Stimulated activated CD4-positive, alpha-beta T cell treated with anti-CD3 and anti-CD28 coated beads, Interleukin-2, amount 100 ng/mL, for 4 hours (primary cell): ENCODE measurements around the gene GRIN3B.

ENCODE experiments used
- DNase-seq: peaks from one replicate; pipeline ENCODE4 v3.0.0-alpha.2; 2020; ENCODE audit warnings: low read depth

The GRIN3B gene

DNA sequence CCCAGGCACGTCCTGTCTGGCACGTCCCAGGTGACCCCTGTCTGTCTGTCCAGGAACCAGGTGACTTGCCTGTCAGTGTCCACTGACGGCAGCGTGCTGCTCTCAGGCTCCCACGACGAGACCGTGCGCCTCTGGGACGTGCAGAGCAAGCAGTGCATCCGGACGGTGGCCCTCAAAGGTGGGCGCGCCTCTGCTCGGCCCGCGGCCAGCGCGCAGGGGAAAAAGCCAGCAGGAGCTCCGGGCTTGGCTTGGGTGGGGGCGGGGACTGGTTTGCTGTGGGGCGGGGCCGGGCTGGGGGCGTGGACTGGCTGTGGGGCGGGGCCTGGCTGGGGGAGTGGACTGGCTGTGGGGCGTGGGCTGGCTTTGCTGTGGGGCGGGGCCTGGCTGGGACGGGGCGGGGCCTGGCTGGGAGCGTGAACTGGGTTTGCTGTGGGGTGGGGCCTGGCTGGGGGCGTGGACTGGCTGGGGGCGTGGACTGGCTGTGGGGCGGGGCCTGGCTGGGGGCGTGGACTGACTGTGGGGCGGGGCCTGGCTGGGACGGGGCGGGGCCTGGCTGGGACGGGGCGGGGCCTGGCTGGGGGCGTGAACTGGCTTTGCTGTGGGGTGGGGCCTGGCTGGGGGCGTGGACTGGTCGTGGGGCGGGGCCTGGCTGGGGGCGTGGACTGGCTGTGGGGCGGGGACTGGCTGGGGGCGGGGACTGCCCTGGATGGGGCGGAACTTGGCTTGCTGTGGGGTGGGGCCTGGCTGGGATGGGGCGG is 8.9 kb upstream of the GRIN3B start:
- DNase-seq = peak; percentile 23

DNA sequence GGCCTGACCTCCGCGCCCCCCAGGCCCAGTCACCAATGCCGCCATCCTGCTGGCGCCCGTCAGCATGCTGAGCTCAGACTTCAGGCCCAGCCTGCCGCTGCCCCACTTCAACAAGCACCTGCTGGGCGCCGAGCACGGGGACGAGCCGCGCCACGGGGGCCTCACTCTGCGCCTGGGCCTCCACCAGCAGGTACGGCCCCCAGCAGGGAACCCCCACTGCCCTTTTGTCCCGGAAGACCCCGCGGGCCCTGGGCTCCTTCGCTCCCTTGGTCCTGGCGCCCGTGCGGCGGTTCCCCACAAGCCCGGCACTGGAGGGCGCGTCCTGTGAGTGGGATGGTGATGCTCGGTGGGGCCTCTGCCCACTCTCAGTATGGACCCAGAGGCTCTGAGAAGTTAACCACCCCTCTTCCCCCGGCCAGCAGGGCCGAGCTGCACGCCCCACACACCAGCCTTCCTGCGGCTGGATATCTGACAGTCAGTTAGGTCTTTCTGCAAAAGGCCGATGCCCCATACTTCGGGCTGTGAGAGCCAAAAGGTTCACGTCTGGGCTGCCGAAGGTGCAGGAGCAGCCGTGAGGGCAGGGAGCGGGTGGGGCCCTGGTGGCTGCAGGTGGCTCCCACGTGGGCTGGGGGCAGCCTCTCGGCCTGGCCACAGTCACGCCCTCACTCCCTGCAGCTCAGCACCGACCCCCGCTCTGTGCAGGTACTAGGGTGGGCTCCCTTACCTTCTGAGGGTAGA is 8.1 kb upstream of the GRIN3B start:
- no peak for DNase-seq

GRCh38 chr19:992670-993055 is 7.6 kb upstream of the GRIN3B start:
- DNase-seq = no peak

DNA sequence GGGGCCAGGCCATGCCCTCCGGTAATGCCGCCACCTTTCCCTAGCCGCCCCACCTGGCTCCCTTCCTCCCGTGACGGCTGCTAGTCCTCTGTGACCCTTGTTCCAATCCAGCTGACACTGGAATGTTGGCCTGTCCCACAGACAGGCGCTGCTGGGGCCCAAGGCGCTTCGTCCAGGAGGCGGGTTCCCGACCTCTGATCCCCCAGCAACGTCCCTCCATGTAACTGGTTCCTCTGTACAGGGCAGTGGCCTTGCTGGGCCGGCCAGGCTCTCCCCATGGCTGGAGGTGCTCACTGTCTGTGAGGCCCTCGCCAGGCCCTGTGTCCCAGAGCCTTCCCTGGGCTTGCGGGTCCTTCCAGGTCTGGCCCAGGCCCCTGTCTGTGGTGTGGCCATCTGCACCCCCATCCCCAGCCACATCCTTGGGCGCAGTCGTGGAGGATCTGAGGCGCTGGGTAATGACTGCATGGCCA is 6.8 kb upstream of the GRIN3B start:
- DNase-seq = no peak

GRCh38 chr19:993831-994393 is 6.3 kb upstream of the GRIN3B start:
- DNase-seq = no peak

DNA sequence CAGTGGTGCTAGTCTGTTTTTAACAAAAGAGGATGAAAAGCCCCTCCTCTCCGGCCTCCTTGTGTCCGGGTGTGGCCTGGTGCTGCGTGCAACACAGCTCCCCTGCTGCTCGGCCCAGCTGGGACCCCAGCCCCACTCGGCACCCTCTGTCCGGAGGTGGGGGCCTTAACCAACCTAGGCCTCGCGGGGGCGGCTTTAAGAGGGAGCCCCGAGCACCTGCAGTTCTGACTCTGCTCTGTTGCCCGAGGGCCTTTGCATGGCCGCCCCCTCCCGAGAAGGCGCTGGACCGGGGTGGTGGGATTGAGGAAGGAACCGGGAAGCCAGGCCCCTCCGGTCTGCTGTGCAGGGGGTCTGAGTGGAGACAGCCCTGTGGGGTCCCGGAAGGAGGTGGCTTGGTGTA is 5.7 kb upstream of the GRIN3B start:
- DNase-seq = no peak

- DNase-seq = no peak
Observed at GRCh38 chr19:995051-995827, 5.0 kb upstream of the GRIN3B start.

DNA sequence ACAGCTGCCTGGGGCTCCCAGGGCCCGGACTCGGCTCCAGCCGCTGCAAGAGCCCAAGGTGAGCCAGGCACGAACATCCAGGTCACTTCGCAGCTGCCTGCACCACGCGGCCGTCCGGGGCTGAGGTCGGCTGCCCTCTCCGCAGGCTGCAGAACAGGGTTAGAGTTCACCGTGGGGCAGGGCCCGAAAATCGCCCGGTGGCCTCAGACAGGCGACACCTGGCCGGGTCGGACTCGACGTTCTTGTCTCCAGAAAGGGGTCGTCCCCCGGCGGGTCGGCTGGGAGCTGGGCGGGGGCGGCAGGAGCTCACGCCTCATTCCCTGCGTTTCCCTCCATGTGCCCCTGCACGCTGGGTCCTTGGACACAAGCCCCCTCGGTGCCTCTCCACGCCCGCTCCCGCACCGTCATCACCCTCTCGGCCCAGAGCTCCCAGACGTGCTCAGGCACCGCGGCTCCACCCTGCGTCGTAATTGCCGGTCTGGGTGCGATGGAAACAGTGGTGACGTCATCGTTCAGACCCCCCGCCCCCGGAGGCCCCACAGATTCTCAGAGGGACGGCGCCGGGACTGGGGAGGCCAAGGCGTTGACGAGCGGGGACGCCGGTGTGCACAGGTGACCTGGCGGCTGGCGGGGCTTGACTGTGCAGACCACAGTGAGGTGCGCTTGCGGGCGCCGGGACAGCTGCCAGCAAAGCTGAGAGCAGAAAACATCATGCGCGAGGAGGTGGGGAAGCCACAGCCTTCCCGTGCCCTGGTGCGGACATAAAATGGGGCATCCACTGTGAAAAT is 4.0 kb upstream of the GRIN3B start:
- DNase-seq = peak; percentile 45

GRCh38 chr19:998064-998463 is 2.2 kb upstream of the GRIN3B start:
- DNase-seq = no peak

- no peak for DNase-seq
Observed at GRCh38 chr19:999379-999719, 870 bp upstream of the GRIN3B start.

DNA sequence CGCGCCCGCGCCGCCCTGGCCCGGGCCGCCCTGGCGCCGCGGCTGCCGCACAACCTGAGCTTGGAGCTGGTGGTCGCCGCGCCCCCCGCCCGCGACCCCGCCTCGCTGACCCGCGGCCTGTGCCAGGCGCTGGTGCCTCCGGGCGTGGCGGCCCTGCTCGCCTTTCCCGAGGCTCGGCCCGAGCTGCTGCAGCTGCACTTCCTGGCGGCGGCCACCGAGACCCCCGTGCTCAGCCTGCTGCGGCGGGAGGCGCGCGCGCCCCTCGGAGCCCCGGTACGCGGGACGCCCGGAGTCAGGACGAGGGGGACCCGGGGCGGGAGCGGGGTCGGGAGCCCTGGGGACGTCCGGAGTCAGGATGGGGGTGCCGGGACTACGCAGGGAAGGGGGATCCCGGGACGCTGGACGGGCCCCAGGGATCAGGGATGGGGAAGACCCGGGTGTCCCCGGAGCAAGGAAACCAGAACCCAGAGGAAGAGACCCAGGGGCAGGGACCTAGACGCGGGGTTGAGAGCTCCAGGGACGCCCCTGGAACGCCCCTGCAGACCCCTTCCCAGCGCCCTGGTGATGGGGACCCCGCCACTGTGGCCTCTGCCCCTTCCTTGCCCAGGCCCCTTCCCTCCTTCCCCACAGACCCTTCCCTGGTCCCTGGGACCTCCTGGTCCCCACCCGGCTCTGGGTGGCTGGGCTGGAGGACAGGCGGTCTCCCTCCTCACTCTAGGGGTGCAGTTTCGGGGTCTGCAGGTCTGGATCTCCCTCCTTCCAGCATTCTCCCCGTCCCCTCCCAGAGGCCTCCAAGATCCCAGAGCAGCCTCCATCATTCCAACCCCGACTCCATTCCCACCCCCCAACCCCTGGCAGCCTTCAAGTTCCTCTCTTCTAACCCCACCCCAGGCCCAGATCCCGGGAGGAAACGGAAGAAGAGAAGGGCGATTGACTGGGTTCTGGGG is 645 bp downstream of the GRIN3B start:
- no peak for DNase-seq

DNA sequence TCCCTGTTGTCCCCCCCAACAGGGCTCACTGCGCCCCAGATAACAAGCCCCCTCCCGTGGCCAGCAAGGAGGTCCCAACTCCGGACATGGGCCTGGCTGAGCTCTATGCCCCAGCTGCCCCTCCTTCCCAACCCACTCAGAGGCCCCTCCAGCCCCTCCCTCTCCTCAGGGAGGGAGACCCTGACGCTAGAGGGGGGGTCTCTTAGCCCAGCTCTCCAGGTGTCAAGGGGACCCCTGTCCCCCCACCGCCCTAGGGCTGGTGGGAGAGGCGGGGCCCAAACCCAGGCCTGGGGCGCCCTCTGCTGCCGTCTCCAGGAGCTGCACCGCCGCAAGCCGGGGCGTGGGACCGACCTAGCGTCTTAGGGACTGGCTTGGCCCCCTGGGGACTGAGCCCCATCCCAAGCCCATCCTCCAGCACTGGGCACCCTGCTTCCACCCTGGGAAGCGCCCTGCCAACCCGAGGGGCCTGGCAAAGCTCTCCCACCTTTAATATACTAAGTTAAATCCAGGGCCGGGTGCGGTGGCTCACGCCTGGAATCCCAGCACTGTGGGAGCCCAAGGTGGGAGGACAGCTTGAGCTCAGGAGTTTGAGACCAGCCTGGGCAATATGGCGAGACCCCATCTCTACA is 1.4 kb downstream of the GRIN3B start:
- peak; percentile 49 for DNase-seq

- DNase-seq = no peak
Observed at GRCh38 chr19:1002600-1002999, 2.4 kb downstream of the GRIN3B start.

- DNase-seq = no peak
Observed at GRCh38 chr19:1003283-1003682, 3.1 kb downstream of the GRIN3B start.

GRCh38 chr19:1004204-1004802 is 4.1 kb downstream of the GRIN3B start:
- DNase-seq = no peak

GRCh38 chr19:1004803-1005664 is 4.8 kb downstream of the GRIN3B start:
- DNase-seq = no peak

DNA sequence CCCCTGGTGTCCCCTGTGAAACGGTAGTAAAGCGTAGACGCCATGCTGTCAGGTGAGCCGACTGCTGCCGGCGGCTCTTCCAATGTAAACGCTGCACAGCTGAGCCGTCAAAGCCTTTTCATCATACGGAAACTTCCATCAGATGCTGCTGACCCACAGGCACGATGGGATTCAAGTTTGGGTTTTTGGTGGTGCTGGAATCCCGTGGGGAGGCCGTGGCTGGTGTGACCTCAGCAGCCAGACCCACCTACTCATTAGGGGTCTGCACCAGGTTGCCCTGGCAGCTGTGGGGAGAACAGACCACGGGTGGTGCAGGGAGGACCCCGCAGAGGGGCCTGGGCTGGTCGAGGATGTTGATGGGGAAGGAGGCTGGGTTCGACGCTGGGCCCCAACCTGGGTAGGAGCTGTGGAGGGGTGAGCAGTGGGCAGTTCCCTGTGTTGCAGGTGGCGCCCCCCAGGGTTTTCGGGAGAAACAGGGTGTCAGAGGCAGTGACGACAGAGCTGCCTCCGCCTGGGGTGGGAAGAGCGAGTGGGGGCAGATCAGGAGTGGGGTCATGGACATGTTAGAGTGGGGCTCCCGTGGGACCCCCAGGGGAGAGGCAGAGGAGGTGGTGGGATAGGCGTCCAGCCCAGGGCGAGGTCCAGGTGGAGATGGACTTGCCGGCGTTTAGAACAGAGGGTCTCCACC is 6.6 kb downstream of the GRIN3B start:
- DNase-seq = no peak
